Measurements from ENCODE around the gene UBE2J2.

DNA sequence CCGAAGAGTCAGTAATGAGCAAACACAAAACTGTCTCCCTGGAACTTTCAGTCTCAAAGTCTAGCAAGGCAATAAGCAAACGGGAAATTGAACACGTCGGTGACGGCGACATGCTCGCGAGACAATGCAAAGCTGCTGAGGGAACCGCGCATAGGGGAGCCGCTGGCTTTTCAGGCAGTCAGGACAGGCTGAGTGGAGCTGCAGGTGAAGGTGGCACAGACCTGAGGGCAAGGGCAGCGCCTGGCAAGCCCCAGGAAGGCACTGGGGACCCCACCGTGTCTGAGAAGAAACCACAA is 45.9 kb upstream of the UBE2J2 start:
- TF ChIP-seq, protein P1, sequence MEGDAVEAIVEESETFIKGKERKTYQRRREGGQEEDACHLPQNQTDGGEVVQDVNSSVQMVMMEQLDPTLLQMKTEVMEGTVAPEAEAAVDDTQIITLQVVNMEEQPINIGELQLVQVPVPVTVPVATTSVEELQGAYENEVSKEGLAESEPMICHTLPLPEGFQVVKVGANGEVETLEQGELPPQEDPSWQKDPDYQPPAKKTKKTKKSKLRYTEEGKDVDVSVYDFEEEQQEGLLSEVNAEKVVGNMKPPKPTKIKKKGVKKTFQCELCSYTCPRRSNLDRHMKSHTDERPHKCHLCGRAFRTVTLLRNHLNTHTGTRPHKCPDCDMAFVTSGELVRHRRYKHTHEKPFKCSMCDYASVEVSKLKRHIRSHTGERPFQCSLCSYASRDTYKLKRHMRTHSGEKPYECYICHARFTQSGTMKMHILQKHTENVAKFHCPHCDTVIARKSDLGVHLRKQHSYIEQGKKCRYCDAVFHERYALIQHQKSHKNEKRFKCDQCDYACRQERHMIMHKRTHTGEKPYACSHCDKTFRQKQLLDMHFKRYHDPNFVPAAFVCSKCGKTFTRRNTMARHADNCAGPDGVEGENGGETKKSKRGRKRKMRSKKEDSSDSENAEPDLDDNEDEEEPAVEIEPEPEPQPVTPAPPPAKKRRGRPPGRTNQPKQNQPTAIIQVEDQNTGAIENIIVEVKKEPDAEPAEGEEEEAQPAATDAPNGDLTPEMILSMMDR (conservative IDR thresholded peaks at IDR 0.05; ENCODE audit: low read depth, low read length), result no peak
- no peak for TF ChIP-seq POLR2A (IDR thresholded peaks at IDR 0.05; ENCODE audit: low read depth, low read length)
- no peak for TF ChIP-seq RCOR1 (IDR thresholded peaks at IDR 0.05; ENCODE audit: insufficient replicate concordance, low read length)

Data from IMR-90 (cell line).